HG03139 (cell line): ENCODE measurements around the gene ZNF516.

Experiments
- ATAC-seq: cut with Tn5 transposase; IDR thresholded peaks from one replicate; pipeline ENCODE4 v1.9.1; 2021; ENCODE audit not compliant: unreplicated experiment

ZNF516 gene

DNA sequence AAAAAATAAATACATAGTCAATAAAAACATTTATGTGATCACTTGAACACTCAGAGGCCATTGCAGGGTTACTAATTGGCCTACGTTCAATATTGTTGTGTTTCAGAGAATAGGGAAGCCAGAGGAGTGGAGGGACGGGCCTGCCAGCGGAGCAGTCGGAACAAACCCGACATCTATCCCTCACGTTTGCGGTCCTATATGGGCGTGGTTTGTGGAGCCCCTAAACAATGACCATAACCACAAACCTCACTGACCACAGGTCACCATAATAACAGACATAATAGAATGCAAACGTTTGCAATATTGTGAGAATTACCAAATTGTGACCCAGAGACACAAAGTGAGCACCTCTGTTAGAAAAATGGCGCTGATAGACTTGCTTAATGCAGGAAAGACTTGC lies 19.5 kb upstream of the ZNF516 start:
- no peak for ATAC-seq

DNA sequence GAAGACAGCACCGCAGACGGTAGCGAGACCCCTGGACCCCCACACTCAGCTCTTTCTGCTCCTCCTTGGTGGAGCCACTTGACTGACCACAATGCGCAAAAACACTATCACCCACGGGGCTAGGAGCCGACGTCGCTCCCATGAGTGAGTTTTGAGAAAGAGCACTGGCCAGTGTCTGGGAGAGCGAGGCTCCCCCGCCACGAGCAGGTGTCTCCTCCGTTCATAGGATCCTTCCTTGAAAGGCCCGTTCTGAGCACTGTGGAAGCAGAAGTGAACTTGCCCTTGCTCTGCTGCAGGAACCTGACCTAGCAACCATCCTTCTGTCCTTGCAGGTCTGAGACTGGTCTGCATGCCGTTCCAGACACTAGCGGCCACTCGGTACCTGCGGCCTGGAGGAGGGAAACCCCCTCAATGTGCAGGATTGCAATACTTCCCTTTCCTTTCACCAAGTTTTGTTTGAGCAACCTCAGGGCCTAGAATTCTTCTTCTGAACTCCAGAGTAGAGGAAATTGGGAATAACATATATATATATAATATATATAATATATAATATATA lies 12.9 kb upstream of the ZNF516 start:
- ATAC-seq: no peak

DNA sequence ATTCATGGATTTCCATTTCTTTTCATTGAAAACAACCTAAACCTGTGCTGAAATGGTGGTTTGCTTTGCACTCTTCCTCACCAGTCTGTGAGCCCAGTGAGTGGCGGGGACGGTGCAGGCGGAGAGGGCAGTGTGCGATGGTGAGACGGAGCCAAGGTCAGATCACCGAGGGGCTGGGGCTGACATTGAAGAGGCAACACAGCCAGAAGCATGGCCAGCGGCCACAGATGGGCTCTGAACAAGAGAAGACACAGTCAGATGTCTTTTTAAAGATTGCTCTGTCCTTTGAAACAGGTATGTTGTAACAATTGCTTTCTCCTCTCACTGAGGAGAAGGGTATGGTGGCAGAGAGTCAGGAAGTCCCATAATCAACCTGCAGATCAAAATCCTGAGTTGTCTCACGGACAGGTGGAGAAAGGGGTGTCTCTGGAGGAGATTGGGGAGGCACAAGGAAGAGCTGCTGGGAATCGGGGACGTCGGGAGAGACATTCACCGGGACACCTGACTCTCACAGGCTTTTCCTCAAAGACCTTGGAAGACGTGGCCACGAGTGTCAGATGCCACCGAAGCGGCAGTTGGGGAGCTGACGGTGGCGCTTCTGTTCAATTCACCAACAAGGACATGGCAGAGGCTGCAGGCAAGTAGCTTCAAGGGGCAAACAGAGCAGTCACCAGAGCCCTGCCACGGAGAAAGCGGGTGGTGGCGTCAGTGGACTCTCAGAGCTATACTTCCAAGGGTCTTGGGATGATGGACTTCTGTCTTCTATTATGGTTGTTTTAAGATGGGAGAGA lies 12.1 kb upstream of the ZNF516 start:
- ATAC-seq: no peak

DNA sequence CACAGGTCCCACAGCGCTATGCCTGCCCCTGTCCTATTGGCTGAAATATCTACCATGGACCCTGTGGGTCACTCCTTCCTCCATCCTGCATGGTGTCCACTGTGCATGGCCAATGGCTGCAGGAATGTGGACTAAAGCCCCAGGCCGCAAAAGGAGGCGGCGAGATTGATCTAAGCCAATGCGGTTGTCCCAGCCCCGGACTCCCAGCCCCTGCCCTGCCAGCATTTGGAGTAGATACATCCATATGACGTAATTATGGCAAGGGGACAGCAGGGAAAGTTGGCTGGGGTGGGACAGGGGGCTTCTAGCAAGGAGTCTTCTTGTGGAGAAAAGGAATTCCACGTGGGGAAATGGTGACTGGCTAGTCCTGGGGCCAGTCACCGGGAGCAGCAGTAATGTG lies 11.4 kb upstream of the ZNF516 start:
- no peak for ATAC-seq

GRCh38 chr18:76505614-76506013 lies 10.6 kb upstream of the ZNF516 start:
- ATAC-seq: no peak

GRCh38 chr18:76504749-76505148 lies 9.7 kb upstream of the ZNF516 start:
- no peak for ATAC-seq

- no peak for ATAC-seq
Measured at GRCh38 chr18:76503649-76504386, 8.8 kb upstream of the ZNF516 start.

GRCh38 chr18:76502551-76502950 lies 7.5 kb upstream of the ZNF516 start:
- ATAC-seq: no peak

GRCh38 chr18:76499637-76500340 lies 4.7 kb upstream of the ZNF516 start:
- peak; percentile 85 for ATAC-seq

DNA sequence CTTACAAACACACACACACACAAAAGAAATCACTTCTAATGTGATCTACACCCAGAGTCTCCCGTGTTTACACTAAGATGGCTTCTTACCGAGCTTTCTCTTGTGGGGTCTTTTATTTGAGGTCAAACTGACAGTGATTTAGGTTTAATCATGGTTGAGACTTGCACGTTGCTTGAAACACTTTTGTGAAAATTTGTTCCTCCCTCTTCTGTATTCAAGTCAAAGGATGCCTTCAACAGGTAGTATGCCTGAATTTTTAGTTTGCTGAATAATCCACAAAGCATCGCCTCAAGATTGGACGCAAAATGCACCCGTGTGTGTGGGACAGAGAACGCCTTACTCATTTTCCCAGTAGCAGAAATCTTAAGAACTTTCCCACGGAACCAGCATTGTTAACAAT lies 4.0 kb upstream of the ZNF516 start:
- ATAC-seq: no peak

GRCh38 chr18:76498064-76498463 lies 3.0 kb upstream of the ZNF516 start:
- ATAC-seq: no peak

DNA sequence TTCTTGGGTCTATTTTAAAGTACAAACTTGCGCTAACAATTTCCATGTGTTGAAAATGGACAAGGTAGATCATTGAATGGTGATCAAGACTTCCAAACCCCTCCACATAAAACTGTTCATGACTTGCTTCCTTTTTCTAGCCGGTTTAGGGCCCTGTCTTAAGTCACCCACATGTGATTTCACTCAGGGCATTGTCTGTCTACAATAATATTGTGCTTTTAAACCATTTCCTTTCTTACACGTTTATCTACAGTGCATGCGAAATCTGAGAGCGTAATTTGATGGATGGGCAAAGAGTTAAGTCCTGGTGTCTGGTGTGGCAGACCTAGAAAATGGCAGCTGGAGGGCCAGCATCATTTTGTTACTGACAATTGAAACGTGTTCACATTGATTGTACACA lies 2.0 kb upstream of the ZNF516 start:
- ATAC-seq: no peak

GRCh38 chr18:76496194-76496890 lies 1.3 kb upstream of the ZNF516 start:
- no peak for ATAC-seq

DNA sequence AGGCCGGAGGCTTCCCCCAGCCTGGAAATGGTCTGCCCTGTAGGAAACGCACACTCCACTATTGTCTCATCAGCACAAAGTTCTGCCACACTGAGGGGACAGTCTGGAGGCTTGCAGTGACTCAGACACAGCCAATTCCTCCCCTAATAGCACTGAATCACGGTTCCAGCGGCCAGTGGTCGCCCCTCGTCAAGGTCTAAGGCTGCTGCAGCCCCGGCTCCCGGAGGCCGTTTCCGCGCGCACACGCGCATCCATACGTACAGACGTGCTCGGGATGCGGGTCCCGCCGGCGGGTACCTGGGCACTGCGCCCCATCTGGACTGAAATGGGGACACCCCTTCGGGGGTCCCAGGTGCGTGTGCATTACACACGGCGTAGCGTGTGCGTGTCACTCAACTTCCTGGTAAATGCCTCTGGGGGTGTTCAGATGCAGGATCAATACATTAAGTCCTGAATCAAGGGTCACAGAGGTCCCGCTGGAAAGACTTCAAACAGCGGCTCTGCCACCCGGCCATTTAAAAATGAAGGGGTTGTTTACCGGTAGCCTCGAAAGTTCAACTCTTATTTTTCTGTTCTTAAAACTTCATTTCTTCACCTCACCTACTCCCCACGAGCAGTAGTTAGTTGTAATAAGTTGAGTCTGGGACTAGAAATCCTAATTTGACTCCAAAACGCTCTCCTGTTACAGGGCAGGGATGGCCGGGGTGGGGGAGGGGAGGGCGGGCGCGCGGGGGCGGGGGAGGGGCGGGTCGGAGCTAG lies 572 bp upstream of the ZNF516 start:
- ATAC-seq: peak; percentile 8

GRCh38 chr18:76494231-76495005 lies 624 bp downstream of the ZNF516 start:
- ATAC-seq: no peak

- no peak for ATAC-seq
Measured at GRCh38 chr18:76493213-76494161, 1.6 kb downstream of the ZNF516 start.

DNA sequence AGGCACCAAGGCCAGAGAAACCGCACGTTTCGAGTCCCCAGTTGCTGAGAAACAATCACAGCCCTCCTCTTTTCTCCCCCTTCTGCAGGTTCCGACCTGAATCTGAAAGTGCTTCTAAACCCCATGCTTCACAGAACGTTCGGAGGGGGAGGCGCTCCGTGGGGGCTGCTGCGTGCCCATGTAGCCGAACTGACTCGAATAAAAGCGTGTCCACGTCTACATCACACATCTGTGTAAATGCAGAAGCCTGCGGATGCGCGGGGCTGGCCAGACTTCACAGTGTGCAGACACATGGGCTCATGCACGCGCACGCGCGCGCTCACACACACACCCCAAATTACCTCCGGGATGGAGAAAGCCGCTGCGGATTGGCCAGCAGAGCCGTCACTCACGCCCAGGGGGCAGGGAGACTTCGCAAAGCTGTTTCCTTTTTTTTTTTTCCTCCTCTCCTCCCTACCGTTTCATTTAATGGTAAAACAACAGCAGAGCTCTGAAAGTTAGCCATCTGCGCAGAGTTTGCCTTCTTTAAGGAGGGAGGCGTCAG lies 2.3 kb downstream of the ZNF516 start:
- ATAC-seq: peak; percentile 61
